Activated T-cell treated with anti-CD3 and anti-CD28 coated beads for 1 hour (primary cell): ENCODE results near the gene PIK3R3.
"Not testable (repeated sequence)": the region's sequence is repeated elsewhere in the genome, so short reads cannot be mapped to it uniquely, and the experiment has no call there.

ENCODE experiments used
- DNase-seq: peaks from one replicate; pipeline ENCODE4 v3.0.0-alpha.2; 2020; ENCODE audit warnings: low read depth

Gene PIK3R3

DNA sequence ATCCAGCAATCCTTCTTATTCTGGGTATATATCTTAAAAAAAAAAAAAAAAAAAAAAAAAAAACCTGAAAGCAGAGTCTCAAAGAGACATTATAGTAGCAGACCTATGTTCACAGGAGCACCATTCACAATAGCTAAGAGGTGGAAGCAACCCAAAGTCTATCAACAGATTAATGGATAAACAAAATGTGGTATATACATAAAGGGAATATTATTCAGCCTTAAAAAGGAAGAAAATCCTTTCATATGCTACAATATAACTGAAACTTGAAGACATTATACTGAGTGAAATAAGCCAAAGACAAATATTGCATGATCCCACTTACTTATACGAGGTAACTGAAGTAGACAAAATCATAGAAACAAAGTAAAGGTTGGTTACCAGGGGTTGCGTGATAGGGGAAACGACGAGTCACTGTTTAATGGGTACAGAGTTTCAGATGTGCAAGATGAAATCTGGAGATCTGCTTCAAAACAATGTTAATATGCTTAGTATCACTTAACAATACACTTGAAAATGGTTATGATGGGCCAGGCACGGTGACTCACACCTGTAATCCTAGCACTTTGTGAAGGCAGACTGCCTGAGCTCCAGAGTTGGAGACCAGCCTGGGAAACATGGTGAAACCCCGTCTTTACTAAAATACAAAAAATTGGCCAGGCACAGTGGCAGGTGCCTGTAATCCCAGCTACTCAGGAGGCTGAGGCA is 29.5 kb downstream of the PIK3R3 start:
- no peak for DNase-seq

DNA sequence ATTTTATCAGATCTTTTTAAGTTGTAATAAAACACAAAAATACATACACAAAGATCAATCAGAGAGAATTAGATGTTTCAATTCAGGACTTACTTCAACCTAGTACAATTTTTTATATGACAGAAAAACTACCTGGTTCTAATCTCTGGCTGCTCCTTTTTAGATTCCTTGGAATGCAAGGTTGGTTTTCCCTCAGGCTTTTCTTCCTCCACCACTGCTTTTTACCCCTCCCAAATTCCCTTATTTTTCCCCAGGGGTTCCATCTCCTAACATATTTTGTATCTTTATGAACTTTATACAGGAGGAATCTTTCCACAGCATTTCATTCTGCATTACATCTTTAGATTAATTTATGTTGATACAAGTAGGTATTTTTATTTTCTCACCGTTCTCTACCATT is 33.2 kb downstream of the PIK3R3 start:
- no peak for DNase-seq

DNA sequence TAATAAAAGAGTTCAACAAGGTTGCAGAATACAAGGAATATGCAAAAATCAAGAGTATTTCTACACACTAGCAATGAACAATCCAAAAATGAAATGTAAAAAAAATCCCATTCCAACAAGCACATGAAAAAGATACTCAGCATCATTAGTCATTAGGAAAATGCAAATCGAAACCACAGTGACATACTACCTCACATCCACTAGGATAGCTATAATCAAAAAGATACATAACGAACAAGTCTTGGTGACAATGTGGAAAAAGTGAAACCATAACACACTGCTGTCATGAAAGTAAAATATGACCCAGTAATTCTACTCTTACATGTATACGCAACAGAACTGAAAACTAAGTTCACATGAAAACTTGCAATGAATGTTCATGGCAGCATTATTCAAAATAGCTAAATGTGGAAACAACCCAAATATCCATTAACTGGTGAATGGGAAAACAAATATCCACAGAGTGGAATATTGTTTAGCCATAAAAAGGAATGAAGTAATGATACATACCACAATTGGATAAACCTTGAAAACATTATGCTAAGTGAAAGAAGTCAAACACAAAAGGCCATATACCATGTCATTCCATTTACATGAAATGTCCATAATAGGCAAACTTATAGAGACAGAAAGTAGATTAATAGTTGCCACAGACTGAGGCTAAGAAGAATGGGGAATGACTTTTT is 34.3 kb downstream of the PIK3R3 start:
- DNase-seq = no peak

DNA sequence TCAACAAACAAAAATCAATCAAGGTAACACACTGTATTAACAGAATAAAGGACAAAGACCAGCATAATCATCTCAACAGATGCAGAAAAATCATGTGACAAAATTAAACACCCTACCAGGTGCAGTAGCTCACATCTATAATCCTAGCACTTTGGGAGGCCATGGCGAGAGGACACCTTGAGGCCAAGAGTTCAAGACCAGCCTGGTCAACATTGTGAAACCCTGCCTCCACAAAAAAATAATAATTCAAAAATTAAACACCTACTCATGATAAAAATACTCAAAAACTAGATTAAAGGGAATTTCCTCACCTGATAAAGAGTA is 35.3 kb downstream of the PIK3R3 start:
- DNase-seq = no peak

DNA sequence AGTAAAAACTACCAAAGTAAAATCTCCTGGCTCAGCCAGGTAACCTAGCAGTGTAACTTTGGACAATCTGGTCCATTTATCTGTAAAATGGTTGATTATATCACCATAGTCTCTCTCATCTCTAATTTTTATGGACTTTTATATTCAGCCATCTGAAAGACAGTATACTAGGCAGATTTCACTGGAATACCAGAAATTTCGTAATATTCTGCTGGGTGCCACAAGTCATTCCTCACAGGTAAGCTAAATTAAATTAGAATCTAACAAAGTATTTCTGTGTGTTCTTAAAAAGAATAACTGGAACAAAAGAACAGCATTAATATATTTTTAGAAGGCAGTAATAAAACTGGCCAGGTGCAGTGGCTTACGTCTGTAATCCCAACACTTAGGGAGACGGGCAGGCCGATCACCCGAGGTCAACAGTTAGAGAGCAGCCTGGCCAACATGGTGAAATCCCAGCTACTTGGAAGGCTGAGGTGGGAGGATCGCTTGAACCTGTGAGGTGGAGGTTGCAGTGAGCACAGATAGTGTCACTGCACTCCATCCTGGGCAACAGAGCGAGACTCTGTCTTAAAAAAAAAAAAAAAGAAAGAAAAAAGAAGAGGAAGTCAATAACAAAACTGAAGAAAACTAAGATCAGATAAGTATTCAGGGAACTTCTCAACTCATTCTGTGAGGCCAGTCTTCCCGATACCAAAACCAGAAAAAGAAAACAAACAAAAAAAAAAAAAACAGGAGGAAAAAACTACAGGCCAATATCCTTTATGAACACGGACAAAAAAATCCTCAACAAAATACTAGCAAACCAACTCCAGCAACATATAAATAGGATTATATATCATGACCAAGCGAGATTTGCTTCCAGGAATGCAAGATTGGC is 35.9 kb downstream of the PIK3R3 start:
- no peak for DNase-seq

DNA sequence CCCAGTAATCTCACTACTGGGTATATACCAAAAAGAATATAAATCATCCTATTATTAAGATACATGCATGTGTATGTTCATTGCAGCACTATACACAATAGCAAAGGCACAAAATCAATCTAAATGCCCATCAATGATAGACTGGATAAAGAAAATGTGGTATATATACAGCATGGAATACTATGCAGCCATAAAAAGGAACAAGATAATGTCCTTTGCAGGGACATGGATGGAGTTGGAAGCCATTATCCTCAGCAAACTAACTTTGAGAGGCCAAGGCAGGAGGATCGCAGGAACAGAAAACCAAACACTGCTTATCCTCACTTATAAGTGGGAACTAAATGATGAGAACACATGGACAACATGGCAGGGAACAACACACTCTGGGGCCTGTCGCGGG is 37.3 kb downstream of the PIK3R3 start:
- DNase-seq = not testable (repeated sequence)

DNA sequence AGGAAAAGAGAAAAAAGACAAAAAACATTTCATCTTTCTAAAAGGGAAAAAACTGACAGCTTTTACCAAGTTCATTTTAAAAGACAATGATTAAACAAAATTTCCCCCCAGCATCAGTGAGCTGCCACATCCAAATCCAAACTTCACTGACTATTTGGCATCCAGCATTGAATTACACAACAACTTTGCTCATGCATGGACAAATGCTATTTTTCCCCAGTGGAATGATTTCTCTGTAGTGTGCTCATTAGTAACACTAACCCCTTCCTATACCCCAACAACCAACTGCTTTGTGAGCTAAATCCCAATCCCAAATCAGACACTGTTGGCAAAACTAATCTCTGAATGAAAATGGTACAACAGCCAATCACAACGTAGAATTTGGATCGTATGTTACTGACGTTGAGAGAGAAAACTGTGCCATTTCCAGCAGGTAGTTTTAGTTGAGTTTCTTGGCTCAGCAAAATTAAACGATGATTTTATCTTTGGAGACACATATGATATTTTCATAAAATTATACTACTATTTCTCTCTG is 37.9 kb downstream of the PIK3R3 start:
- no peak for DNase-seq

DNA sequence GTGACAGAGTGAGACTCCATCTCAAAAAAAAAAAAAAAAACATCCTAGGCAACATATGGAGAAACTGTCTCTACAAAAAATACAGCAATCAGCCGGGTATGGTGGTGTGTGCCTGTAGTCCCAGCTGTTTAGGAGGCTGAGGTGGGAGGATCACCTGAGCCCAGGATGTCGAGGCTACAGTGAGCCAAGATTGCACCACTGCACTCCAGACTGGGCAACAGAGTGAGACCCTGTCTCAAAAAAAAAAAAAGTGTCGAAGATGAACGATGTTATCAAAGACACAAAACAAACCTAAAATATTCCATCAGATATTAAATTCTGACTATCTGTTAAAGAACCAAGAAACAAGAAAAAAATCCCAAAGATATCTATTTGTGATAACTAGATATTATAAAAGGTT is 38.6 kb downstream of the PIK3R3 start:
- not testable (repeated sequence) for DNase-seq

DNA sequence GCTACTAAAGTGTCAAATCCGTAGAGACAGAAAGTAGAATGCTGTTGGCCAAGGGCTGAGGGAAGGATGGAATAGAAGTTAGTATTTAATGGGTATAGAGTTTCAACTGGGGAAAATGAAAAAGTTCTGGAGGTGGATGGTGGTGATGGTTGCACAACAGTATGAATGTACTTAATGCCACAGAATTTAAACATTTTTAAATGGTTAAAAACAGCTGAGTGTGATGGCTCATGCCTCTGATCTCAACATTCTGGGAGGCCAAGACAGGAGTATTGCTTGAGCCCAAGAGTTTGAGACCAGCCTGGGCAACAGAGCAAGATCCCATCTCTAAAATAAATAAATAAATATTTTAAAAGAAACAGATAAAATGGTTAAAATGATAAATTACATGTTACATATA is 44.5 kb downstream of the PIK3R3 start:
- DNase-seq = no peak

DNA sequence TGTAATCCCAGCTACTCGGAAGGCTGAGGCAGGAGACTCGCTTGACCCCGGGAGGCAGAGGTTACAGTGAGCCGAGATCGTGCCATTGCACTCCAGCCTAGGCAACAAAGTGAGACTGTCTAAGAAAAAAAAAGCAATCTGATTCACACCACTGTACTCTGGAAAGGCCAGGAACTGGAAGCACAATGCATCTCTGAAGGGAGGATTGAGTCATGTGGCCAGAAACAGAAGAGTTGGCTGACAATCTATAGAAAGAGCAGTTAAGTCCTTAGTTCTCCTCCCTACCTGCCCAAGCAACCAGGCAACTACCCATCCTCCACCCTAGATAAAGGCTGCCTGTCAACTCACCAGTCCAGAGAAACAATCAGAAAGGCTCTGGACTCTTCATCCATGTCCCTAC is 45.9 kb downstream of the PIK3R3 start:
- DNase-seq = no peak

DNA sequence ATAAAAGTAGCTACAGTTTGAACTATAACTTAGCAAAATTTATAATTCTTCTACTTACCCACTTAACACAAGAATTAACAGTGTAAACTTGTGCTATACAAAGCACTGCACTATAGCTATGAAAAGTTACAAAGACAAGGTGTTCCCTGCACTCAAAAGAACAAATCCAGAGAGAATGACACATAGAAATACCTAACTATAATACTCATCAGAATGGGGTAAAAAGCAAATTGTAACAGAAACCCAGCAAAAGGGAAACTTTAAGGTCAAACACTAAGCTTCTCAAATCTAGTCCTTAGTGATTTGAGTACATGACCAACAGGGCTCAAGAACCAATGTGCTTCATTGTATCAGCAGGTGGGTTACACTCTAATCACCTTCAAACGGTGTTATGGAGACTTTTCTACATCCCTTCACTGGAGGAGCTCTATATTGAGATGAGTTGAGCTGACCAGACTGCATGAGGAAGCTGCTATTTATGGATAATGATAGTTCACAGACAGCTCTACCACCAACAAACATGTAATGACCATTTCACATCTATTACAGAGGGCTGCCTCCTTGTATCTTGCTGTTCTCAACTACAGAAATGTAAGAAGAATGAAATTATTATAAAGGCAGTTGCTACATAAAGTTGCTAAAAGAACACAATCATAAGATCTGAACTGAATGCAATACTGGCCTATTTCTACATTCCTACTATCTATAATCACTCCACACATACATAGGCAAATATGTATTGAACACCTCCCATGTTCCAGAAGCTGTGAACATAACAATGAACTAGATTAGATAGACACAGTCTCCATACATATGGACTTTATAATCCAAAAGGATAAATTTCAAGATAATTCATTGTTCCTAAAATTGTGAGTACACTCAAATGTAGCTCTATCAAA is 47.6 kb downstream of the PIK3R3 start:
- DNase-seq = no peak

DNA sequence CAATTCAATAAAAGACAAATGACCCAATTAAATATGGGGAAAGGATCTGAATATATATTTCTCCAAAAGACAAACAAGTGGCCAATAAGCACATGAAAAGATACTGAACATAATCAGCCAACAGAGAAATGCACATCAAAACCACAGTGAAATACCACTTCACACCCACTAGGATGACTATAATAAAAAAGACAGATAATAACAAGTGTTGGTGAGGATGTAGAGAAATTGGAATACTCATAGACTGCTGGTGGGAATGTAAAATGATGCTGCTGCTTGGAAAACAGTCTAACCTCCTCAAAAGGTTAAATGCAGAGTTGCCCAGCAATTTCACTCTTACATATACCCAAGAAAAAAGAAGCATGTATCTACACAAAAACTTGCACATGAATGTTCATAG is 48.9 kb downstream of the PIK3R3 start:
- DNase-seq = no peak

DNA sequence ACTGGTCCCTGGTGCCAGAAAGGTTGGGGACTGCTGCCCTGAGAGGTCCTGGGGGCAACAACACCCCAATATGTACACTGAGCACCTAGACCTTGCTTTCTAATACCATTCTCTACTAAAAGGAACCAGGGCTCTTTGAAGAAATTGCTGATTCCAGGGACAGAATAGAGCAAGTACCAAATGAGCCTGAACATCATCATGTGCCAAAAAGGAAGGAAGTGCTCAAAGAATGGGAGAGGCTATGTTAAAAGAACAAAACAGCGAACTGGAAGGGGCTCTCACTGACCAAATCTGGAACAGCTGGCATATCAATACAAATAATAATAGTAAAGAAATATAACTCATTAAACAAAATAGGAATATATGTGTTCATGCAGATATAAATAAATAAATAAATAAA is 50.8 kb downstream of the PIK3R3 start:
- DNase-seq = no peak

DNA sequence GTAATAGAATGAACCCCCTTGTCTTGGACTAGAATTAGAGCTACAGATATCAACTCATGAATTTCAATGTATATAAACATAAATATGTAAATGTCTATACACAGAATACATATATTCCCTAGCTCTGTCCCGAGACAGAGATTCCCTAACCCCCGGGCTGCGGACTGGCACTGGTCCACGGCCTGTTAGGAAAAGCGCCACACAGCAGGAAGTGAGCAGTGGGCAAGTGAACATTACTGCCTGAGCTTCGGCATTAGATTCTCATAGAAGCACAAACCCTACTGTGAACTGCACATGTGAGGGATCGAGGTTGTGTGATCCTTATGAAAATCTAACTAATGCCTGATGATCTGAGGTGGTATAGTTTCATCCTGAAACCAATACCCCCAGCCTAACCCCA is 51.2 kb downstream of the PIK3R3 start:
- no peak for DNase-seq

DNA sequence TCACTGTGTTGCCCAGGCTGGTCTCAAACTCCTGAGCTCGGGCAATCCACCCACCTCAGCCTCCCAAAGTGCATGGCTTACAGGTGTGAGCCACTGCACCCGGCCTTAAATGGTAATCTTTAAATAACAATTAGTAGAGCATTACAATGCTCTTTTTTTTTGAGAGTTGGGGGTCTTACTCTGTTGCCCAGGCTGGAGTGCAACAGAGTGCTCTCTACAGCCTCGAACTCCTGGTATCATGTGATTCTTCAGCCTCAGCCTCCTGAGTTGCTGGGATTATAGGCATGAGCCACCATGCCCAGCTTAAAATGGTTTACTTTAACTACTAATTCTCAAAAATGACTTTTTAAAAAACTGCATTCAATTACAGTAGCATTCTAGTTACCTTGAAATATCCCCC is 52.2 kb downstream of the PIK3R3 start:
- no peak for DNase-seq

DNA sequence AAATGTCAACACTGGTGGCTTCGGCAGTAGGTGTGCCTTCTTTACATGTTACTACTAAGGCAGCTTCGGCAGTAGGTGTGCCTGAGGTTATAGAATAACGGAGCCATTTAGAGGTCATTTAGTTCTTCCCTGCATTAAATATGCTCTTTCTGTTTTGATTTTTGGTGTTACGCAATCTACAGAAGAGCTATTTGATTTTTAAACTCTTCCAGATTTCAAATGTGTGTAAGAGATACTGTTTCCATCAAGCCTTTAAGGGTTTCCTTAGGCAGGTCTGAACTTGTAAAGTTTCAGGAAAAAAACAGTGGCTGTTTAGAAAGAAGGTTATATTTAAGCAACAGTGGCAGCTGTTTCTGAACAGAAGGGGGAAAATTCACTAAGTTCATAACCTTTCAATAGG is 54.8 kb downstream of the PIK3R3 start:
- no peak for DNase-seq

DNA sequence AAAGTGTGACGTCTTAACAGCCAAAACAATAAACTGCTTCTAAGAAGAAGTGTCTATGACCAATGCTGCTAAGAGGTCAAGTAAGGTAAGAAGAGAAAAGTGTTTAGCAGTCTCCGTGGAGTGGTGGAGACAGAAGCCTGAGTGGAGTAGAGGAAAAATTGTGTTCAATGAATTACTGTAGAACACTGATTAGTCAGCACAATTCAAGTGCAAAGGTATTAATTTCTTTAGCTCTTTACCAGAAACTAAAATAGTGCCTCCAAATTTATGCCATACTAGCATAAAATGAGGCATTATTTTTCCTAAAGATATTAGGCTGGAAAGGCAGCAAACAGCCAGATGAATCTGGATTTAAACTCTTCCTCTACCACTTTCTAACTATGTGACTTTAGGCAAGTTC is 56.1 kb downstream of the PIK3R3 start:
- no peak for DNase-seq

DNA sequence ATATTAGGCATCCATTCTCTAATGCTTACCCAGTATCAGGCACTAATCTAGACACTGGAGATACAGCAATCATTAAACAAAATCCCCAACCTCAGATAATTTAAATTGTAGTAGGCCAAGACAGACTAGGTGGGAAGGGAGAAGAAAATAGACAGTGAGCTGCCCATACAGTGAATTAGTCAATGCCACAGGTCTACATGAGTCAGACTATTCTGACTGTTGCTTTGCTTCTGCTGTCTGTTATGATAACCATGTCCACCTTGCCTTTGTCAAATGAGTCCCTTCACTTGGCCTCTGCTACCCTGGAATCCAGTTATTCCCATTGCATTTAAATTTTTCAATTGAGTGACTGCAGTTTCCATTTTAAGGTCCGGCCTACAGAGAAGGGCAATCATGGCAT is 59.5 kb downstream of the PIK3R3 start:
- no peak for DNase-seq

DNA sequence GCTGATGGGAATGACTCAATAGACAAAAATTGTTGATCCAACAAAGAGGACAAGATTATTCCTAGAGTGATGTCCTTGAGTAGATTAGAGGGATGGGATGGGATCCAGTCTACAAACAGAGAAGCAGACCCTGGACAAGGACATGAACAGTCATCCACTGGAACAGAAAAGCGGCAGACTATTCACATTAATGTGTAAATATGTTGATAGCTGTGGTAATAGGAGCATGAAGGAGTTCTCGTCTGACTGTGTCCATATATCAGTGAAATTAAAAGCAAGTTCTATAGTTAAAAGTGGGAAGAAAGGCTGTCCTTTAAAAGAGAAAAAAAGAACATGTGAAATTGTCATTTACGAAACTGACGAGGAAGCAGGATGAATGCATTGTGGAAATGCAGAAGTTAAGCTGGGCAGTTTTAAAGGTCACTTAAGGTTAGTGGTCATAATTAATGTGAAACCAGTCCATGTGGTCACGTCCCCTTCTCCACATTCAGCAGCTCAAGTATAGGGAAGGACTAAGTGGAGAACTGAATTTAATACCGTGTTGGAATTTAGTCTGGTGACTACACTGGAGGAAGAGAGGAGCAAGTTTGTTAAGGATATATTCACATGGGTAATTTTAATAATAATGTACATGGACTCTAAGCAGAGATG is 62.1 kb downstream of the PIK3R3 start:
- DNase-seq = no peak

DNA sequence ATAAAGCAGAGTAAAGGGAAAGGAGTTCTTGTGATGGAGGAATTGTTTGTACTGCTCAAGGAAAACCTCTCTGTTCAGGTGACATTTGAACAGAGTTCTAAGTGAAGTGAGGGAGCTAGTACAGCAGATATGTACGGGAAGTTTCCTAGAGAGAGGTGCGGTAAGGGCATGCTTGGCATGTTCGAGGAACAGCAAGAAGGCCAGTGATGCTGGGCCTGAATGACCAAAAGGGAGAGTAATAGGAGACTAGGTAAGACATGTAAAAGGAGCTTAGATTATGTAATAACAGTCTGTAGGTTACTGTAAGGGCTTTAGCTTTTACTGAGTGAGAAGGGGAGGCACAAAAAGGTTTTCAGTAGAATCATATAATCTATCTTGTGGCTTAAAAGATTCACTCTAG is 63.9 kb downstream of the PIK3R3 start:
- DNase-seq = no peak

DNA sequence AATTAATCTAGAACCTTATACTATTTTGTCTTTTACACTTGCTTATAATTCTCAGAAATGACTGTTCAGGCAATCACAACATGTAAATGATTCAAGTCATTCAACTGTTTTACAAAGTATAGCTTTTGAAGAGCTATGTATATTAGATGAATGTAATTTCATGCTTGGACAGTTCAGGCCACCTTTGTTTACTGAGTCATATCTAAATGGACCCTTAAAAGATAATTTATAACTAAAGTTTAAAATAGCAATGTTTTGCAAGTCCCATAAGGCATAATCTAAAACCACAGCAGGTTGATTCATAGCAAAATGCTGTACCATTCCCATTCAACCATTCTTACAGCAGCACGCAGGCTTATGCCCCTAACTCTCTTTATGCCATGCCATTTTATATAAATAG is 64.8 kb downstream of the PIK3R3 start:
- DNase-seq = no peak
